K562 (cell line): ENCODE results near the gene JADE2. TPM values are rescaled to one million over a fixed set of nuclear protein-coding genes. Genes with fewer than 3 reads are reported as not detected.

ENCODE experiments used
- ADNP ChIP-seq: fragments of 200-800 bp; sonication (Bioruptor generic); IDR thresholded peaks from 2 replicates; pipeline ENCODE4 v1.6.1; 2016; ENCODE audit warnings: missing genetic modification characterization, missing compliant biosample characterization
- ARID1B ChIP-seq: fragments of 450-650 bp; IDR thresholded peaks from 2 replicates; pipeline ENCODE4 v1.6.1; 2016; ENCODE audit warnings: antibody characterized with exemption, mild to moderate bottlenecking, inconsistent platforms
- ARID3A ChIP-seq: IDR thresholded peaks from 2 replicates; pipeline ENCODE4 v1.6.1; 2012; ENCODE audit warnings: low read depth, low read length, improper control_type of control experiment, borderline replicate concordance
- FOS ChIP-seq: IDR thresholded peaks from 3 replicates; pipeline ENCODE4 v1.6.1; 2011; ENCODE audit not compliant: insufficient read length; ENCODE audit errors: extremely low read depth
- GTF2E2 ChIP-seq: fragments of 200-800 bp; sonication (Bioruptor generic); IDR thresholded peaks from 2 replicates; pipeline ENCODE4 v1.6.1; 2016; ENCODE audit warnings: missing genetic modification characterization, missing compliant biosample characterization
- PURB ChIP-seq: sonication (generic); formaldehyde crosslinking; IDR thresholded peaks from 2 replicates; pipeline ENCODE4 v1.9.0; 2021; ENCODE audit warnings: low read depth, mild to moderate bottlenecking, missing genetic modification reagents
- RBBP5 ChIP-seq: fragments of 200-600 bp; sonication (generic); IDR thresholded peaks from 2 replicates; pipeline ENCODE4 v1.6.1; 2012; ENCODE audit warnings: borderline replicate concordance, mild to moderate bottlenecking, low read length, control low read depth, inconsistent platforms; ENCODE audit not compliant: insufficient read depth, poor library complexity, severe bottlenecking
- ZBTB33 ChIP-seq: sonication (generic); formaldehyde crosslinking; IDR thresholded peaks from 2 replicates; pipeline ENCODE4 v1.8.1; 2023; ENCODE audit warnings: mild to moderate bottlenecking, missing genetic modification reagents
- ZNF175 ChIP-seq: fragments of 200-800 bp; sonication (Bioruptor generic); IDR thresholded peaks from 2 replicates; pipeline ENCODE4 v1.6.1; 2016; ENCODE audit warnings: low read depth, mild to moderate bottlenecking, missing genetic modification characterization, missing compliant biosample characterization
- ZNF23 ChIP-seq: fragments of 250-450 bp; sonication (Bioruptor Pico); IDR thresholded peaks from 2 replicates; pipeline ENCODE4 v1.4.0; 2020; ENCODE audit warnings: mild to moderate bottlenecking
- ZNF507 ChIP-seq: conservative IDR thresholded peaks from 2 replicates; pipeline ENCODE4 v1.6.1; 2017; ENCODE audit warnings: missing genetic modification characterization, missing compliant biosample characterization
- ZNF644 ChIP-seq: fragments of 200-800 bp; sonication (Bioruptor generic); IDR thresholded peaks from 2 replicates; pipeline ENCODE4 v1.6.1; 2016; ENCODE audit warnings: low read depth, missing genetic modification characterization, missing compliant biosample characterization
- polyA plus RNA-seq, 8 experiments: library from polyadenylated mRNA; depleted of rRNA in 4 of 8; stranded (reverse) in 5 of 8; unstranded in 3 of 8; fragments of >200 nt; fragmentation: Nextera tagmentation in 2 of 8; fragmentation: Illumina TruSeq in 1 of 8; extraction: Ambion mirVana in 2 of 8; extraction: Trizol in 1 of 8; gene quantifications; 2 replicates each; pipeline versions ENCODE4 v1.2.1 to v1.2.3, GENCODE V29; 2011 to 2014; ENCODE audit warnings: inconsistent platforms in 1 of 8, missing spikeins in 1 of 8
- total RNA-seq, 7 experiments: library from RNA; depleted of rRNA in 6 of 7; stranded (reverse); fragments of >200 nt in 6 of 7; fragmentation: Illumina TruSeq in 2 of 7; extraction: Trizol in 2 of 7; gene quantifications; 2 replicates each; pipeline versions ENCODE4 v1.2.1 to v1.2.3, GENCODE V29; 2011 to 2021; ENCODE audit warnings: low replicate concordance in 1 of 7
- TF ChIP-seq, protein P1 (sequence below): fragments of 450-650 bp; formaldehyde crosslinking; IDR thresholded peaks from 2 replicates; pipeline ENCODE4 v1.4.0; 2022; ENCODE audit warnings: missing genetic modification characterization
- TF ChIP-seq, protein P2 (sequence below): fragments of 250-450 bp; sonication (Bioruptor Pico); IDR thresholded peaks from 2 replicates; pipeline ENCODE4 v1.5.0; 2020; ENCODE audit warnings: mild to moderate bottlenecking, borderline replicate concordance
- TF ChIP-seq, protein P3 (sequence below): fragments of 250-450 bp; sonication (Bioruptor Pico); IDR thresholded peaks from 2 replicates; pipeline ENCODE4 v1.5.1; 2021; ENCODE audit warnings: mild to moderate bottlenecking
- TF ChIP-seq, protein P4 (sequence below): fragments of 250-450 bp; sonication (Bioruptor Pico); IDR thresholded peaks from 2 replicates; pipeline ENCODE4 v1.5.0; 2020; ENCODE audit warnings: mild to moderate bottlenecking

The JADE2 gene
- total and polyA plus RNA-seq, 9 of the 15 experiments (the other 6 are each of a cell fraction or from before 2014, with no cell fraction given) = 0.50 to 23.3 (median 9.1) TPM

GRCh38 chr5:134524826-134525682, at the start of gene JADE2 (continued):
- TF ChIP-seq PURB (CRISPR knock-in tag) (no peak), ZNF175 (CRISPR knock-in tag) (no peak), RBBP5 (peak; percentile 22), GTF2E2 (tag) (peak; percentile 89), ARID3A (no peak), ARID1B (no peak), ADNP (no peak), ZNF644 (tag) (no peak), ZNF507 (tag) (no peak), ZBTB33 (CRISPR knock-in tag) (no peak), FOS (no peak), ZNF23 (CRISPR knock-in tag) (no peak)
- TF ChIP-seq, protein P1, sequence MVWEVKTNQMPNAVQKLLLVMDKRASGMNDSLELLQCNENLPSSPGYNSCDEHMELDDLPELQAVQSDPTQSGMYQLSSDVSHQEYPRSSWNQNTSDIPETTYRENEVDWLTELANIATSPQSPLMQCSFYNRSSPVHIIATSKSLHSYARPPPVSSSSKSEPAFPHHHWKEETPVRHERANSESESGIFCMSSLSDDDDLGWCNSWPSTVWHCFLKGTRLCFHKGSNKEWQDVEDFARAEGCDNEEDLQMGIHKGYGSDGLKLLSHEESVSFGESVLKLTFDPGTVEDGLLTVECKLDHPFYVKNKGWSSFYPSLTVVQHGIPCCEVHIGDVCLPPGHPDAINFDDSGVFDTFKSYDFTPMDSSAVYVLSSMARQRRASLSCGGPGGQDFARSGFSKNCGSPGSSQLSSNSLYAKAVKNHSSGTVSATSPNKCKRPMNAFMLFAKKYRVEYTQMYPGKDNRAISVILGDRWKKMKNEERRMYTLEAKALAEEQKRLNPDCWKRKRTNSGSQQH (CRISPR knock-in tag) = no peak
- TF ChIP-seq, protein P2, sequence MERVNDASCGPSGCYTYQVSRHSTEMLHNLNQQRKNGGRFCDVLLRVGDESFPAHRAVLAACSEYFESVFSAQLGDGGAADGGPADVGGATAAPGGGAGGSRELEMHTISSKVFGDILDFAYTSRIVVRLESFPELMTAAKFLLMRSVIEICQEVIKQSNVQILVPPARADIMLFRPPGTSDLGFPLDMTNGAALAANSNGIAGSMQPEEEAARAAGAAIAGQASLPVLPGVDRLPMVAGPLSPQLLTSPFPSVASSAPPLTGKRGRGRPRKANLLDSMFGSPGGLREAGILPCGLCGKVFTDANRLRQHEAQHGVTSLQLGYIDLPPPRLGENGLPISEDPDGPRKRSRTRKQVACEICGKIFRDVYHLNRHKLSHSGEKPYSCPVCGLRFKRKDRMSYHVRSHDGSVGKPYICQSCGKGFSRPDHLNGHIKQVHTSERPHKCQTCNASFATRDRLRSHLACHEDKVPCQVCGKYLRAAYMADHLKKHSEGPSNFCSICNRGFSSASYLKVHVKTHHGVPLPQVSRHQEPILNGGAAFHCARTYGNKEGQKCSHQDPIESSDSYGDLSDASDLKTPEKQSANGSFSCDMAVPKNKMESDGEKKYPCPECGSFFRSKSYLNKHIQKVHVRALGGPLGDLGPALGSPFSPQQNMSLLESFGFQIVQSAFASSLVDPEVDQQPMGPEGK = no peak
- TF ChIP-seq, protein P3, sequence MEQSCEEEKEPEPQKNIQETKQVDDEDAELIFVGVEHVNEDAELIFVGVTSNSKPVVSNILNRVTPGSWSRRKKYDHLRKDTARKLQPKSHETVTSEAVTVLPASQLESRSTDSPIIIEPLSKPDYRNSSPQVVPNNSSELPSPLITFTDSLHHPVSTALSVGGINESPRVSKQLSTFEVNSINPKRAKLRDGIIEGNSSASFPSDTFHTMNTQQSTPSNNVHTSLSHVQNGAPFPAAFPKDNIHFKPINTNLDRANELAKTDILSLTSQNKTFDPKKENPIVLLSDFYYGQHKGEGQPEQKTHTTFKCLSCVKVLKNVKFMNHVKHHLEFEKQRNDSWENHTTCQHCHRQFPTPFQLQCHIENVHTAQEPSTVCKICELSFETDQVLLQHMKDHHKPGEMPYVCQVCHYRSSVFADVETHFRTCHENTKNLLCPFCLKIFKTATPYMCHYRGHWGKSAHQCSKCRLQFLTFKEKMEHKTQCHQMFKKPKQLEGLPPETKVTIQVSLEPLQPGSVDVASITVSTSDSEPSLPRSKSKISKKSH (CRISPR knock-in tag) = no peak
- TF ChIP-seq, protein P4, sequence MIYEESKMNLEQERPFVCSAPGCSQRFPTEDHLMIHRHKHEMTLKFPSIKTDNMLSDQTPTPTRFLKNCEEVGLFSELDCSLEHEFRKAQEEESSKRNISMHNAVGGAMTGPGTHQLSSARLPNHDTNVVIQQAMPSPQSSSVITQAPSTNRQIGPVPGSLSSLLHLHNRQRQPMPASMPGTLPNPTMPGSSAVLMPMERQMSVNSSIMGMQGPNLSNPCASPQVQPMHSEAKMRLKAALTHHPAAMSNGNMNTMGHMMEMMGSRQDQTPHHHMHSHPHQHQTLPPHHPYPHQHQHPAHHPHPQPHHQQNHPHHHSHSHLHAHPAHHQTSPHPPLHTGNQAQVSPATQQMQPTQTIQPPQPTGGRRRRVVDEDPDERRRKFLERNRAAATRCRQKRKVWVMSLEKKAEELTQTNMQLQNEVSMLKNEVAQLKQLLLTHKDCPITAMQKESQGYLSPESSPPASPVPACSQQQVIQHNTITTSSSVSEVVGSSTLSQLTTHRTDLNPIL (CRISPR knock-in tag) = no peak
